ENCODE results near the gene TWSG1.
"Not testable (repeated sequence)": the region's sequence is repeated elsewhere in the genome, so short reads cannot be mapped to it uniquely, and the experiment has no call there.

Gene TWSG1

DNA sequence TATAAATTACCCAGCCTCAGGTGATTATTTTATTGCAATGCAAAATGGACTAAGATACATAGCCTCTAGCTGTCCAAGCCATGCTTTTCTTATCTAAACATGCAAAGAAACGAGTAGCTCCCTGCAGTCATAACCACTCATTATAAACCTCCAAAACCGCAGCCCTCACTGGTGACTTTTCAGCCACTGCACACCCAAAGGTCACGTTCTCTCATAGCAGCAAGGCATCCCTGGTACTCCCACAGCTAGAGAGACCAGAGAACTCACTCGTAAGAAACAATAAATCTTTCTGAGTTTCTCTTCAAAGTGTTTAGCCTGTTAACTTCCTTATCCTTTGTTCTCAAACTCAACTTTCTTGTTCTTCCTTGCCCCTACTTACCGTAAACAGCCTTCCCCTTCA lies 112.3 kb downstream of the TWSG1 start:
- no peak for DNase-seq
- intact Hi-C loops (cut with DNase I), result no loop called here

DNA sequence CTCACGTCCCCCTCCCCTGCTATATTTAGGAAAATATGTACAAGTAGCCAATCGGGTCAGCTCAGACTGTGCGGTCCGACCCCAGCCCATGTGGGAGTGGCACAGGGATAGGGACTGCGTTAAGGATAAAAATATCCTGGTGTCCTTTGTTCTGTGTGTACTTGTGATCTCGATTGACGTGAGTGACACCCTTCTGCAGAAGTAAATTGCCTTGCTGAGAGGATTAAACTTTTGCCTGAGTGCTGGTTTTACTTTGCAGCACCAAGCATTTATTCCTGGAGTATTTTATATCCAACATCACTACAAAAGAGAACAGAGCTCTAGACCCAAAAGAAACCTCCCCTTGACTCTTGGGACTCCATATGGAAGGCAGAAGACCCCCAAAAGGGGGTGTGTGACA lies 112.8 kb downstream of the TWSG1 start:
- intact Hi-C loops (cut with DNase I), result no loop called here
- no peak for DNase-seq

GRCh38 chr18:9449600-9450414 lies 115.2 kb downstream of the TWSG1 start:
- no peak for DNase-seq
- intact Hi-C loops (cut with DNase I), result no loop called here

GRCh38 chr18:9450920-9451319 lies 116.3 kb downstream of the TWSG1 start:
- intact Hi-C loops (cut with DNase I); DNase-seq: not testable (repeated sequence)
